Lung (tissue), 12 donors: Measurements from ENCODE around the gene PCGF1. TPM values are rescaled to one million over a fixed set of nuclear protein-coding genes. Genes with fewer than 3 reads are reported as not detected.
A peak's percentile ranks its signal among the peaks of the same experiment; 100 is the strongest.

Experiments
- ATAC-seq: fragments of 200-7000 bp; cut with Tn5 transposase; one replicate; pipeline ENCODE4 v1.9.1; 2020; ENCODE audit warnings: moderate number of reproducible peaks; ENCODE audit not compliant: insufficient read depth, low FRiP score
- DNase-seq, 3 donors: peaks; one replicate each; pipeline ENCODE4 v3.0.0-alpha.2; 2013 to 2017
- H3K27ac ChIP-seq, 2 donors: one replicate each; pipeline ENCODE4 v1.5.1; 2013; ENCODE audit warnings: mild to moderate bottlenecking in 2 of 2, moderate library complexity in 2 of 2, control low read depth in 1 of 2, inconsistent platforms in 1 of 2, low read depth in 1 of 2, low read length in 1 of 2
- H3K27me3 ChIP-seq, 3 donors: one replicate each; pipeline ENCODE4 v1.5.1; 2013; ENCODE audit warnings: low read length in 2 of 3; ENCODE audit not compliant: control insufficient read depth in 3 of 3, insufficient read depth in 3 of 3
- H3K36me3 ChIP-seq, 4 donors: one replicate each; pipeline ENCODE4 v1.5.1; 2013; ENCODE audit warnings: low read length in 4 of 4, mild to moderate bottlenecking in 1 of 4, moderate library complexity in 1 of 4; ENCODE audit not compliant: control insufficient read depth in 4 of 4, insufficient read depth in 4 of 4
- H3K4me1 ChIP-seq, 5 donors: one replicate each; pipeline ENCODE4 v1.5.1; 2013; ENCODE audit warnings: low read length in 5 of 5, mild to moderate bottlenecking in 2 of 5, moderate library complexity in 1 of 5; ENCODE audit not compliant: control insufficient read depth in 5 of 5, insufficient read depth in 5 of 5
- H3K4me3 ChIP-seq: one replicate; pipeline ENCODE4 v1.5.1; 2013; ENCODE audit warnings: mild to moderate bottlenecking, control low read depth, moderate library complexity
- H3K9ac ChIP-seq, 2 donors: one replicate each; pipeline ENCODE4 v1.5.1; 2013; ENCODE audit warnings: low read length in 2 of 2, control low read depth in 1 of 2; ENCODE audit not compliant: insufficient read depth in 1 of 2
- H3K9me3 ChIP-seq, 4 donors: one replicate each; pipeline ENCODE4 v1.5.1; 2013; ENCODE audit warnings: low read length in 3 of 4, mild to moderate bottlenecking in 1 of 4, moderate library complexity in 1 of 4; ENCODE audit not compliant: control insufficient read depth in 4 of 4, insufficient read depth in 3 of 4
- WGBS, 2 donors: extraction: QIAGEN DNeasy Blood & Tissue Kit; methylation state at CpG; one replicate each; pipeline ENCODE4 v1.1.7; 2013; 5-methylcytosine and 5-hydroxymethylcytosine counted together
- polyA plus RNA-seq, 2 donors: library from polyadenylated mRNA; stranded (reverse); fragments of 200-250 nt; gene quantifications; one replicate each; pipeline ENCODE4 v1.2.1, GENCODE V29; 2013
- total RNA-seq, 2 donors: library from RNA; depleted of rRNA in 1 of 2; stranded (reverse); fragments of >200 nt in 1 of 2; gene quantifications; one replicate each; pipeline ENCODE4 v1.2.1, GENCODE V29; 2014 to 2021
- TF ChIP-seq, protein P1 (sequence below): IDR thresholded peaks from 2 replicates; pipeline ENCODE4 v1.5.1; 2012; ENCODE audit warnings: mild to moderate bottlenecking; ENCODE audit errors: control extremely low read depth, extremely low read depth
- donor health status: control.
- donor health status: control.
- donor health status: Bipolar disorder and iron deficiency.
- donor health status: healthy.
- donor health status: DM: yes; HTN: yes; CAD: no.

The PCGF1 gene
- total and polyA plus RNA-seq, 4 donors, result 16.7 to 47.8 (median 28.1) TPM

DNA sequence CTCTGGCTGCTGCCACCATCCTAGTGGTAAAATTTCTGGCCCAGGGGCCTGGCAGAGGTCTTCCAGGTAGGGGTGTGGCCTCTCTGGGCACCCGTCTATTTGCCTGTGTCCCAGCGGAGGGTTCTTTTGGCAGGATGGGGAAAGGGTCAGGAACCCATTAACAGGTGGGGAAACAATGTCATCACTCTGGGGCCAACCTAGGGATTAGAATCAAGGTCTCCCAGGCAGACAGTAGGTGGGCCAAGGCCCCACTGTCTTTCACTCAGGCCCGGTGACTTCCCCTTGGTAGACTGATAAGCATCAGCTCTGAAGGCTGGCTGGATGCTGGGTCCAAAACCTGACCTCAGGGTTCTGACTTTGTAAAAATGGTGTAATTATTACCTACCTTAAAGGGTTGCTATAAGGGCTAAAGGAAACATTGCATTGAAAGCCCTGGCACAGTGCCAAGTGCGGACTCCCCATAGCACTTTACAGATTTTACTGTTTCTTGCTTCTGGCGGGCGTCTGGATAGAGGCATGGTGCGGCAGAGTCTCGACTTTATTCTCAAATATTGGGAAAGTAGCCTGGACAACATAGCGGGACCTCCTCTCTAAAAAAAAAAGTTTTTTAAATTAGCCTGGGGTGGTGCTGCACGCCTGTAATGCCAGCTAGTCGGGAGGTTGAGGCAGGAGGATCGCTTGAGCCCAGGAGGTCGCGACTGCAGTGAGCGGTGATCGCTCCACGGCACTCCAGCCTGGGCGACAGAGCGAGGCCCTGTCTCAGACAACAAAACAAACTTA is 10.3 kb downstream of the PCGF1 start:
- TF ChIP-seq, protein P1, sequence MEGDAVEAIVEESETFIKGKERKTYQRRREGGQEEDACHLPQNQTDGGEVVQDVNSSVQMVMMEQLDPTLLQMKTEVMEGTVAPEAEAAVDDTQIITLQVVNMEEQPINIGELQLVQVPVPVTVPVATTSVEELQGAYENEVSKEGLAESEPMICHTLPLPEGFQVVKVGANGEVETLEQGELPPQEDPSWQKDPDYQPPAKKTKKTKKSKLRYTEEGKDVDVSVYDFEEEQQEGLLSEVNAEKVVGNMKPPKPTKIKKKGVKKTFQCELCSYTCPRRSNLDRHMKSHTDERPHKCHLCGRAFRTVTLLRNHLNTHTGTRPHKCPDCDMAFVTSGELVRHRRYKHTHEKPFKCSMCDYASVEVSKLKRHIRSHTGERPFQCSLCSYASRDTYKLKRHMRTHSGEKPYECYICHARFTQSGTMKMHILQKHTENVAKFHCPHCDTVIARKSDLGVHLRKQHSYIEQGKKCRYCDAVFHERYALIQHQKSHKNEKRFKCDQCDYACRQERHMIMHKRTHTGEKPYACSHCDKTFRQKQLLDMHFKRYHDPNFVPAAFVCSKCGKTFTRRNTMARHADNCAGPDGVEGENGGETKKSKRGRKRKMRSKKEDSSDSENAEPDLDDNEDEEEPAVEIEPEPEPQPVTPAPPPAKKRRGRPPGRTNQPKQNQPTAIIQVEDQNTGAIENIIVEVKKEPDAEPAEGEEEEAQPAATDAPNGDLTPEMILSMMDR, result no peak
- H3K27ac ChIP-seq, result no peak overlapping the region
- H3K36me3 ChIP-seq, result peaks cover under 1 to 19% (median 12%) of the 10 kb centered on the region in 4 donors
- ATAC-seq (no peak), DNase-seq (peak in 2 of 3 donors; percentile 12 to 27)
- peaks cover 0 to 22% (median 4%) of the 10 kb centered on the region in 5 donors for H3K4me1 ChIP-seq
- peaks cover 0 to 61% (median 52%) of the 10 kb centered on the region in 3 donors for H3K27me3 ChIP-seq
- WGBS, 2 donors, result 51 to 52% methylated on average over 19 of the region's 19 CpGs
- H3K9ac ChIP-seq, result no peak overlapping the region
- peaks cover 0 to 2% (median 0%) of the 10 kb centered on the region in 4 donors for H3K9me3 ChIP-seq
- no peak overlapping the region for H3K4me3 ChIP-seq

- Histone ChIP-seq H3K27me3 (peaks cover 0 to 43% (median 35%) of the 10 kb centered on the region in 3 donors), H3K27ac (no peak overlapping the region), H3K9ac (no peak overlapping the region), H3K36me3 (peaks cover 16 to 36% (median 26%) of the 10 kb centered on the region in 4 donors), H3K9me3 (no peaks in the 10 kb centered on the region), H3K4me3 (no peak overlapping the region), H3K4me1 (peaks cover 0 to 21% (median 4%) of the 10 kb centered on the region in 5 donors)
- DNase-seq (no peak), ATAC-seq (no peak)
- TF ChIP-seq, protein P1, result no peak
- WGBS, 2 donors, result 92 to 100% methylated on average over 1 of the region's 1 CpG
These were observed 12.1 kb downstream of the PCGF1 start for GRCh38 chr2:74495440-74495839.

DNA sequence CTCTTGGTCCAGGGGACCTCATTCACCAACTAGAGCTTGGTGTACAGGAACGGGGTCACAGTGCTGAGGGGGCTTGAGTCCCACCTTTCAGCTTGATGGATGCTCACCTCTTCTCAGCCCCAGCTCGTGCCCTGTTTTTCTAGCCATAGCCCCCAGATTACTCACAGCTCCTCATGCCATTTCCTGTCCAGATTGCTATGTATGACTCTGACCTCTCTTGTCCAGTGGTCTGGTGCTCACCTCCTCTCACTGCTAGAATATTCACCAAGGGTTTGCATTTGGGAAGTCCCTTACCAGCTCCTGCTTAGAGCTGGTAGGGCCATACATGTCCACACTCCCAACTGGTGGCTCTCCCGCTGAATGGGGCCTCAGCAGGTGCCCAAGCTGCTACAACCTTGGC is 13.9 kb downstream of the PCGF1 start:
- Histone ChIP-seq H3K27ac (no peak overlapping the region), H3K4me3 (no peak overlapping the region), H3K9me3 (no peaks in the 10 kb centered on the region), H3K9ac (no peak overlapping the region), H3K36me3 (peaks cover 23 to 42% (median 34%) of the 10 kb centered on the region in 4 donors), H3K4me1 (peaks cover 0 to 11% (median 4%) of the 10 kb centered on the region in 5 donors), H3K27me3 (peaks cover 0 to 26% (median 19%) of the 10 kb centered on the region in 3 donors)
- no peak for DNase-seq
- TF ChIP-seq, protein P1, result no peak
- WGBS, 2 donors, result 95 to 96% methylated on average over 3 of the region's 3 CpGs
- no peak for ATAC-seq
